Activated CD4-positive, alpha-beta T cell treated with anti-CD3 and anti-CD28 coated beads, Interleukin-10, Interleukin-2, amounts not matched to agents 100 ng/mL and 50 ng/mL, durations not matched to agents 16 hours and 8 hours (primary cell): ENCODE data around the gene BMPER.

ENCODE experiments used
- DNase-seq: peaks from one replicate; pipeline ENCODE4 v3.0.0-alpha.2; 2020

The BMPER gene

GRCh38 chr7:33892945-33893344 lies 12.4 kb upstream of the BMPER start:
- DNase-seq: no peak

GRCh38 chr7:33893377-33893776 lies 12.0 kb upstream of the BMPER start:
- DNase-seq: no peak

- DNase-seq: peak; percentile 76
Observed at GRCh38 chr7:33895025-33895804, 10.1 kb upstream of the BMPER start.

GRCh38 chr7:33900501-33900900 lies 4.8 kb upstream of the BMPER start:
- DNase-seq: no peak

GRCh38 chr7:33901199-33901598 lies 4.1 kb upstream of the BMPER start:
- no peak for DNase-seq

- no peak for DNase-seq
Observed at GRCh38 chr7:33901847-33902246, 3.5 kb upstream of the BMPER start.

- no peak for DNase-seq
Observed at GRCh38 chr7:33902746-33903145, 2.6 kb upstream of the BMPER start.

GRCh38 chr7:33903791-33904680 lies 1.3 kb upstream of the BMPER start:
- DNase-seq: peak; percentile 9

- DNase-seq: peak; percentile 16
Observed at GRCh38 chr7:33904681-33905388, 504 bp upstream of the BMPER start.

- no peak for DNase-seq
Observed at GRCh38 chr7:33906697-33907096, 1.4 kb downstream of the BMPER start.

- DNase-seq: no peak
Observed at GRCh38 chr7:33907625-33908024, 2.3 kb downstream of the BMPER start.

- DNase-seq: no peak
Observed at GRCh38 chr7:33909318-33909717, 4.0 kb downstream of the BMPER start.

- no peak for DNase-seq
Observed at GRCh38 chr7:33909755-33910154, 4.4 kb downstream of the BMPER start.

- DNase-seq: no peak
Observed at GRCh38 chr7:33910756-33911155, 5.4 kb downstream of the BMPER start.

GRCh38 chr7:33916357-33917081 lies 11.2 kb downstream of the BMPER start:
- DNase-seq: no peak

- DNase-seq: no peak
Observed at GRCh38 chr7:33917661-33918060, 12.3 kb downstream of the BMPER start.

GRCh38 chr7:33918438-33919143 lies 13.3 kb downstream of the BMPER start:
- no peak for DNase-seq

GRCh38 chr7:33919449-33919848 lies 14.1 kb downstream of the BMPER start:
- DNase-seq: no peak

- no peak for DNase-seq
Observed at GRCh38 chr7:33921216-33921938, 16.0 kb downstream of the BMPER start.

GRCh38 chr7:33922820-33923219 lies 17.5 kb downstream of the BMPER start:
- DNase-seq: no peak
